Measurements from ENCODE around the gene LY6G5C.

LY6G5C gene

DNA sequence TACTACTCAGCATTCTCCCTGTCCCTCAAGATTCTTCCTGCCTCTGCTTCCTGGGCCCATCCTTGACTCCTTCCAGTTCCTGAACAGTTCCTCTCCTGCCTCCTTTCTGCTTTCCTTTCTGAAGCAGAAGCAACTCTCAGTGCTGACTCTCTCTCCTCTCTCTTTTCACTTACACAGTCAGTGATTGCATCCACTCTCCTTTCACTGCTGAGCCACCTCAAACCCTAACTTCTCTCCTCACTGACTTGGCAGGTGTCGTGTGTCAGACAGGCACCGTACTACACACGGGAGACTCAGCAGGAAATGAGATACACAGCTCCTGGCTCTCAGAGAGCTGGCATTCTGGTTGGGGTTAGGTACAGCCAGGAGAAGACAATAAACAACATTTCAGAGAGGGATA lies 16.7 kb upstream of the LY6G5C start:
- no peak for DNase-seq (ENCODE audit: low read depth)
- TF ChIP-seq, protein P1, sequence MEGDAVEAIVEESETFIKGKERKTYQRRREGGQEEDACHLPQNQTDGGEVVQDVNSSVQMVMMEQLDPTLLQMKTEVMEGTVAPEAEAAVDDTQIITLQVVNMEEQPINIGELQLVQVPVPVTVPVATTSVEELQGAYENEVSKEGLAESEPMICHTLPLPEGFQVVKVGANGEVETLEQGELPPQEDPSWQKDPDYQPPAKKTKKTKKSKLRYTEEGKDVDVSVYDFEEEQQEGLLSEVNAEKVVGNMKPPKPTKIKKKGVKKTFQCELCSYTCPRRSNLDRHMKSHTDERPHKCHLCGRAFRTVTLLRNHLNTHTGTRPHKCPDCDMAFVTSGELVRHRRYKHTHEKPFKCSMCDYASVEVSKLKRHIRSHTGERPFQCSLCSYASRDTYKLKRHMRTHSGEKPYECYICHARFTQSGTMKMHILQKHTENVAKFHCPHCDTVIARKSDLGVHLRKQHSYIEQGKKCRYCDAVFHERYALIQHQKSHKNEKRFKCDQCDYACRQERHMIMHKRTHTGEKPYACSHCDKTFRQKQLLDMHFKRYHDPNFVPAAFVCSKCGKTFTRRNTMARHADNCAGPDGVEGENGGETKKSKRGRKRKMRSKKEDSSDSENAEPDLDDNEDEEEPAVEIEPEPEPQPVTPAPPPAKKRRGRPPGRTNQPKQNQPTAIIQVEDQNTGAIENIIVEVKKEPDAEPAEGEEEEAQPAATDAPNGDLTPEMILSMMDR (IDR thresholded peaks at IDR 0.05; ENCODE audit: low read depth, low read length, missing control alignments) = no peak
- no peak overlapping the region for H3K4me3 ChIP-seq (ENCODE audit: low read depth, low read length)

DNA sequence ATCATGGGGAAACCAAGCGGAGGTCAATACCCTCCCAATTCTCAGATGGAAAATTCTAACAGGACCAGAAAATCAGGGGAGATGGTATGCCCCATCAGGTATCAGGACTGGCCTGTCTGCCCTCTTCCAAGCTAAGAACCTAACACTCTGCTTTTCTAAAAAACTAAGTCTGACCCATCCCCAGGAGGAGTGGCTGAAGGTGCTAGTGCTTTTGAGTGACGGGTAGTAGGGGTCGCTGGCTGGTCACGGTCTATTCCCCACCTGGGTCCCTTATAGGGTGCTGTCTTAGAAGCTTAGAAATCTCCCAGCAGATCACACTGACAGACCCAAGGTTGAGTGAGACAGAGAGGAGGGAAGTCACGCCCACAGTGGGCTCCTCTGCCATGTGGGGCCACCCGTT lies 12.7 kb upstream of the LY6G5C start:
- DNase-seq (ENCODE audit: low read depth) = no peak
- TF ChIP-seq, protein P1 (IDR thresholded peaks at IDR 0.05; ENCODE audit: low read depth, low read length, missing control alignments) = no peak
- no peak overlapping the region for H3K4me3 ChIP-seq (ENCODE audit: low read depth, low read length)

DNA sequence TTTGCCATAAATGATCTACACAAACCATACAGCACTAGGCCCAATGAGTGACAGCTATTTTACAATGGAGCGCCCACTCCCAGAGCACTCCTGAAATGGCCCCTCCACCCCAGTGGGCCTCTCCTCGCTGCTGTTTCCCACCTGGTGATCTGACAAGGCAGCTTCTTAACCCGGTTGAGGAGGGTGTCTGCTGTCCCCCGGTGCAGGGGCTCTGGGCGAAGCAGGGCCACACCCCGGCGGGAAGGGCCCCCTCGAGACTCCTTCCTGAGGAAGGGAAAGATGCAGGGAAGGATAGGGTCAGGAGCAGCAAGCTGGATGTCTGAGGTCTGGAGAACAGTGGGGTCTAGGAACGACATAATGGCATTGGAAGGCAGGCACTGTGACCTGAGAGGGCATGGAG lies 12.0 kb upstream of the LY6G5C start:
- DNase-seq (ENCODE audit: low read depth) = no peak
- H3K4me3 ChIP-seq (ENCODE audit: low read depth, low read length) = no peak overlapping the region
- TF ChIP-seq, protein P1 (IDR thresholded peaks at IDR 0.05; ENCODE audit: low read depth, low read length, missing control alignments) = no peak

DNA sequence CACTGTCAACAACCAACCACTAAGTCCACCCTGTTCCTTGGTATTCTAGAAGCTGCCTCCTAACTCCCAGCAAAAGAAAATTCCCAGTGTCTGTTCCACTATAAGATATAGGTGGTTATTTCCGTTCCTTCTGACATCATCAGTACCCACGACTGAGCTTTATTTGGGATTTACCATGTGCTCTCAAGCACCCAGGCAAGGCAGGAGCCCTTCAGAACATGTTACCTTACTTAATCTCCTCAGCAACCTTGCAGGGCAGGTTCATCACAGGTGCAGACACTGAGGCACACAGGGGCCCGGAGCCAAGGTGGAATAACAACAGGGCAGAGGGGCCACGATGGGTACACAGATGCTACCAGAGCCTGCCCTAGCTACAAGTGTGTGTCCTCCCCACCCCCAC lies 11.5 kb upstream of the LY6G5C start:
- no peak overlapping the region for H3K4me3 ChIP-seq (ENCODE audit: low read depth, low read length)
- no peak for DNase-seq (ENCODE audit: low read depth)
- TF ChIP-seq, protein P1 (IDR thresholded peaks at IDR 0.05; ENCODE audit: low read depth, low read length, missing control alignments) = no peak

DNA sequence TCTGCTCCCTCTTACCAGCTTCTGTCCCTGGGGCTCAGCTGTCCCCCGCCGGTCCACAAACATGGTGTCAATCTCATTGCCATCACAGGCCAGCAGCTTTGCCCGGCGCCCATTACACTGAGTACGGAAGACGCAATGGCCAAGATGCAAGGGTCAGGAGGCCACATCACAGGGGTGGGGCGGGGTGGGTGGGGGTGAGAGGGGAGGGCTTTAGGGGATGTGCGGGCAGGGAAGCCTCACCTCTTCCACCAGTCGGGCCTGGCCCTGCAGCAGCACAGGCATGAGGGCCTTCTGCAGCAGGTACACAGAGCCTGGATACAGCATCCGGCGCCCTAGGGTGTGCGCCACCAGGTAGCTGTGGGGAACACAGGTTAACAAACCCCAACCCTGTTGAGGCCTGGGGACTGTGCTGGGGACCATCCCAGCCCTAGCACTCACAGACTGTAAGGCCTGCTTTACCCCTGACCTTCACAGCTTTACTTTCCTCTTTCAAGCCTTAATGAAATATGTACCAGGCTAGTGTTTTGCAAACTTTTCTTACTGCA lies 10.8 kb upstream of the LY6G5C start:
- H3K4me3 ChIP-seq (ENCODE audit: low read depth, low read length) = no peak overlapping the region
- DNase-seq (ENCODE audit: low read depth) = no peak
- TF ChIP-seq, protein P1 (IDR thresholded peaks at IDR 0.05; ENCODE audit: low read depth, low read length, missing control alignments) = no peak

DNA sequence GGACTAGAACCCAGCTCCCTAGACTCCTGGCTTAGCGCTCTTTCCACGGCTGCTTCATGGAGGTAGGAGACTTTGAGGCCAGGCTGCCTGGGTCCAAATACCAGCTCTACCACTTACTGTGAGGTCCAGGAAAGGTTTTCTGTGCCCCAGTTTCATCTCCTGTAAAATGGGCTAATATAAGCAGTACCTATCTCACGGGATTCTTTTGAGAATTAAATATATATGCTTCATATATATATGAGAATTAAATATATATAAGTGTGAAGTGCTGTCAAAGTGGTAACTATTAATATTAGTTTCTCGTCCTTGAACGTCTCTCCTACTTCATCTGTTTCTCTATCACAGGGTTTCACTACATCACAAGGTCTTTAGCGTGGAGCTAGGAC lies 10.2 kb upstream of the LY6G5C start:
- H3K4me3 ChIP-seq (ENCODE audit: low read depth, low read length) = no peak overlapping the region
- DNase-seq (ENCODE audit: low read depth) = no peak
- TF ChIP-seq, protein P1 (IDR thresholded peaks at IDR 0.05; ENCODE audit: low read depth, low read length, missing control alignments) = no peak
